ENCODE results near the gene EVL. TPM values are rescaled to one million over a fixed set of nuclear protein-coding genes. Genes with fewer than 3 reads are reported as not detected.

The EVL gene
- total and polyA plus RNA-seq, 3 donors from 2014 or later = 87.4 to 96.8 (median 91.7) TPM

- intact Hi-C loops (cut with DNase I; ENCODE audit: low total_unique reads) = no loop called here
- no peaks in the 10 kb centered on the region for H3K4me1 ChIP-seq
- WGBS, 2 donors = 69 to 88% methylated on average over 1 of the region's 1 CpG
- H3K36me3 ChIP-seq (ENCODE audit: low read depth, missing control alignments) = no peaks in the 10 kb centered on the region
- H3K27ac ChIP-seq = no peak overlapping the region
- no peak for TF ChIP-seq POLR2A (IDR thresholded peaks at IDR 0.05)
- no peak for TF ChIP-seq CTCF (IDR thresholded peaks at IDR 0.05)
- no peak overlapping the region for H3K4me3 ChIP-seq
- DNase-seq = no peak
- no peaks in the 10 kb centered on the region for H3K27me3 ChIP-seq
- no peaks in the 10 kb centered on the region for H3K9me3 ChIP-seq
These were observed 103.3 kb downstream of the EVL start for GRCh38 chr14:100168506-100168905.

GRCh38 chr14:100170880-100171279 lies 105.7 kb downstream of the EVL start:
- Histone ChIP-seq H3K4me3 (no peak overlapping the region), H3K27ac (no peak overlapping the region), H3K4me1 (no peaks in the 10 kb centered on the region), H3K36me3 (ENCODE audit: low read depth, missing control alignments) (no peaks in the 10 kb centered on the region), H3K9me3 (no peaks in the 10 kb centered on the region), H3K27me3 (no peaks in the 10 kb centered on the region)
- intact Hi-C loops (cut with DNase I; ENCODE audit: low total_unique reads) = no loop called here
- DNase-seq = no peak
- 89 to 96% methylated on average over 2 of the region's 2 CpGs for WGBS, 2 donors
- TF ChIP-seq POLR2A (IDR thresholded peaks at IDR 0.05) (no peak), CTCF (IDR thresholded peaks at IDR 0.05) (no peak)

GRCh38 chr14:100172811-100173210 lies 107.6 kb downstream of the EVL start:
- intact Hi-C loops (cut with DNase I; ENCODE audit: low total_unique reads) = no loop called here
- TF ChIP-seq POLR2A (IDR thresholded peaks at IDR 0.05) (no peak), CTCF (IDR thresholded peaks at IDR 0.05) (no peak)
- Histone ChIP-seq H3K4me1 (no peaks in the 10 kb centered on the region), H3K9me3 (no peaks in the 10 kb centered on the region), H3K36me3 (ENCODE audit: low read depth, missing control alignments) (no peaks in the 10 kb centered on the region), H3K4me3 (no peak overlapping the region), H3K27ac (no peak overlapping the region), H3K27me3 (no peaks in the 10 kb centered on the region)
- DNase-seq = no peak
- 75 to 82% methylated on average over 5 of the region's 5 CpGs for WGBS, 2 donors

- intact Hi-C loops (cut with DNase I; ENCODE audit: low total_unique reads) = no loop called here
- Histone ChIP-seq H3K4me1 (no peaks in the 10 kb centered on the region), H3K4me3 (no peak overlapping the region), H3K27me3 (no peaks in the 10 kb centered on the region), H3K27ac (no peak overlapping the region), H3K9me3 (no peaks in the 10 kb centered on the region), H3K36me3 (ENCODE audit: low read depth, missing control alignments) (no peaks in the 10 kb centered on the region)
- DNase-seq = no peak
- TF ChIP-seq POLR2A (IDR thresholded peaks at IDR 0.05) = no peak
- no peak for TF ChIP-seq CTCF (IDR thresholded peaks at IDR 0.05)
- 82 to 83% methylated on average over 7 of the region's 7 CpGs for WGBS, 2 donors
These were observed 108.1 kb downstream of the EVL start for GRCh38 chr14:100173353-100173752.

GRCh38 chr14:100176811-100177327 lies 111.6 kb downstream of the EVL start:
- TF ChIP-seq CTCF (IDR thresholded peaks at IDR 0.05) = no peak
- Histone ChIP-seq H3K27me3 (no peaks in the 10 kb centered on the region), H3K4me3 (no peak overlapping the region), H3K36me3 (ENCODE audit: low read depth, missing control alignments) (no peaks in the 10 kb centered on the region), H3K27ac (no peak overlapping the region), H3K9me3 (no peaks in the 10 kb centered on the region), H3K4me1 (no peaks in the 10 kb centered on the region)
- WGBS, 2 donors = 91 to 94% methylated on average over 14 of the region's 14 CpGs
- DNase-seq = no peak
- intact Hi-C loops (cut with DNase I; ENCODE audit: low total_unique reads) = no loop called here

Data from testis (tissue), 3 donors.